ENCODE data around the gene SLC25A12. TPM values are rescaled to one million over a fixed set of nuclear protein-coding genes. Genes with fewer than 3 reads are reported as not detected.

Gene SLC25A12
- total and polyA plus RNA-seq, 7 donors = 12.0 to 77.8 (median 53.5) TPM

- H3K9me3 ChIP-seq = no peaks in the 10 kb centered on the region
- DNase-seq = no peak
- no peak for TF ChIP-seq EP300 (IDR thresholded peaks at IDR 0.05)
- TF ChIP-seq, protein P1, sequence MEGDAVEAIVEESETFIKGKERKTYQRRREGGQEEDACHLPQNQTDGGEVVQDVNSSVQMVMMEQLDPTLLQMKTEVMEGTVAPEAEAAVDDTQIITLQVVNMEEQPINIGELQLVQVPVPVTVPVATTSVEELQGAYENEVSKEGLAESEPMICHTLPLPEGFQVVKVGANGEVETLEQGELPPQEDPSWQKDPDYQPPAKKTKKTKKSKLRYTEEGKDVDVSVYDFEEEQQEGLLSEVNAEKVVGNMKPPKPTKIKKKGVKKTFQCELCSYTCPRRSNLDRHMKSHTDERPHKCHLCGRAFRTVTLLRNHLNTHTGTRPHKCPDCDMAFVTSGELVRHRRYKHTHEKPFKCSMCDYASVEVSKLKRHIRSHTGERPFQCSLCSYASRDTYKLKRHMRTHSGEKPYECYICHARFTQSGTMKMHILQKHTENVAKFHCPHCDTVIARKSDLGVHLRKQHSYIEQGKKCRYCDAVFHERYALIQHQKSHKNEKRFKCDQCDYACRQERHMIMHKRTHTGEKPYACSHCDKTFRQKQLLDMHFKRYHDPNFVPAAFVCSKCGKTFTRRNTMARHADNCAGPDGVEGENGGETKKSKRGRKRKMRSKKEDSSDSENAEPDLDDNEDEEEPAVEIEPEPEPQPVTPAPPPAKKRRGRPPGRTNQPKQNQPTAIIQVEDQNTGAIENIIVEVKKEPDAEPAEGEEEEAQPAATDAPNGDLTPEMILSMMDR (IDR thresholded peaks at IDR 0.05) = no peak
- no peak for TF ChIP-seq POLR2AphosphoS5 (IDR thresholded peaks at IDR 0.05)
- no peak for TF ChIP-seq POLR2A (IDR thresholded peaks at IDR 0.05)
- no peaks in the 10 kb centered on the region for H3K4me1 ChIP-seq
- H3K4me3 ChIP-seq = no peak overlapping the region
- no peaks in the 10 kb centered on the region for H3K27me3 ChIP-seq
- H3K27ac ChIP-seq = no peak overlapping the region
- 94 to 95% methylated on average over 3 of the region's 3 CpGs for WGBS, 2 donors
- intact Hi-C loops (cut with DNase I) = no loop called here
- peaks cover 0 to 41% (median 1%) of the 10 kb centered on the region in 4 donors for H3K36me3 ChIP-seq
Measured at GRCh38 chr2:171804456-171804855, 89.6 kb downstream of the SLC25A12 start.

- Histone ChIP-seq H3K27me3 (no peaks in the 10 kb centered on the region), H3K27ac (no peak overlapping the region), H3K4me3 (no peak overlapping the region), H3K36me3 (peaks cover 0 to 44% (median 0%) of the 10 kb centered on the region in 4 donors), H3K9me3 (no peaks in the 10 kb centered on the region), H3K4me1 (no peaks in the 10 kb centered on the region)
- no peak for DNase-seq
- no peak for TF ChIP-seq POLR2A (IDR thresholded peaks at IDR 0.05)
- no peak for TF ChIP-seq EP300 (IDR thresholded peaks at IDR 0.05)
- TF ChIP-seq, protein P1 (IDR thresholded peaks at IDR 0.05) = no peak
- no peak for TF ChIP-seq POLR2AphosphoS5 (IDR thresholded peaks at IDR 0.05)
- intact Hi-C loops (cut with DNase I) = no loop called here
- 73 to 86% methylated on average over 5 of the region's 5 CpGs for WGBS, 2 donors
Measured at GRCh38 chr2:171803757-171804156, 90.3 kb downstream of the SLC25A12 start.

DNA sequence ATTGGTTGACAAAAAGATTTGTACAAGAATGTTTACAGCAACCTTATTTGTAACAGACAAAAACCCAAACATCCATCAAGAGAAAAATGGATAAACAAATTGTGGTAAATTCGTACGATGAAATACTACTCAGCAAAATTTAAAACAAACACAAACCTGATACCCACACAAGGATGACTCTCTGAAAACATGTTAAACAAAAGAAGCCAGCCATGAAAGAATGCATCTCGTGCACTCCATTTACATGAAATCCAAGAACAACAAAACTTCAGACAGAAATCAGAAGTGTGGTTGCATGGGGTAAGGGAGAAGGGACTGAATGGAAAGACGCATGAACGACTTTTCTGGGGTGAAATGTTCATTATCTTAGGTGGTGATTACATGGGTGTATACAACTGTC is 93.4 kb downstream of the SLC25A12 start:
- WGBS, 2 donors = 89 to 92% methylated on average over 5 of the region's 5 CpGs
- Histone ChIP-seq H3K36me3 (peaks cover 0 to 42% (median 0%) of the 10 kb centered on the region in 4 donors), H3K27me3 (no peaks in the 10 kb centered on the region), H3K27ac (no peak overlapping the region), H3K4me1 (no peaks in the 10 kb centered on the region), H3K4me3 (no peak overlapping the region), H3K9me3 (no peaks in the 10 kb centered on the region)
- TF ChIP-seq EP300 (IDR thresholded peaks at IDR 0.05) (no peak), POLR2A (IDR thresholded peaks at IDR 0.05) (no peak), POLR2AphosphoS5 (IDR thresholded peaks at IDR 0.05) (no peak)
- TF ChIP-seq, protein P1 (IDR thresholded peaks at IDR 0.05) = no peak
- intact Hi-C loops (cut with DNase I) = no loop called here
- no peak for DNase-seq

DNA sequence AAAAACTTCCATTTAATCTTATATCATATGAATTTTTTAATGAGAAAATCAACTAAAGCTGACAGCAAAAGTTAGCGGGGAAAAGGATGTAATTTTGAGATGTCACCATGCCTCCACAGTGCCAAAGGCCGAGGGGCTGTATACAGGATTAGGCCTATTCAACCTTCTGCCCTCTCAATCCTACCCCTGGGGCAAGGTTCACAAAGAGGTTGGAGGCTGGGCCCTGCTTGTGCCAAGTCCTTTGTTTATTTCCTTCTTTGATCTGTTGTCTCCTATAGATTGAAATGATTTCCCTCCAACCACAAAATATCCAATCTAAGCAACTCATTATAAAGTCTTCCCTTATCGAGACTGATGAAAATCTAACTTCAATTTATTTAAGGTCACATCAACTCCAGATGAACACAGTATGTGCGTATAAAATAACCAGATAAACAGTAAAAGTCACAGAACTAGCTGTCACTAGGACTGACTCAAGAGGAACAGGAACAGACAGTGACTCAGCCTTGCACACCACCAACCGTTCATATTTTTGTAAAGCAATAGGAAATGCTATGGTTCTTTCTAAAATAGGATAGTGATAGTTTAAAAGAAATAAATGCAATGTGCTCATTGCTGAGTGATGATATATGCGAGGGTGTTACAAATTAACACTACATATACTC is 95.8 kb downstream of the SLC25A12 start:
- H3K4me3 ChIP-seq = no peak overlapping the region
- TF ChIP-seq, protein P1 (IDR thresholded peaks at IDR 0.05) = no peak
- TF ChIP-seq POLR2AphosphoS5 (IDR thresholded peaks at IDR 0.05) (no peak), EP300 (IDR thresholded peaks at IDR 0.05) (no peak), POLR2A (IDR thresholded peaks at IDR 0.05) (no peak)
- no peak for DNase-seq
- H3K36me3 ChIP-seq = peaks cover 0 to 33% (median 2%) of the 10 kb centered on the region in 4 donors
- H3K27me3 ChIP-seq = no peaks in the 10 kb centered on the region
- no peak overlapping the region for H3K27ac ChIP-seq
- no peaks in the 10 kb centered on the region for H3K9me3 ChIP-seq
- H3K4me1 ChIP-seq = no peaks in the 10 kb centered on the region
- intact Hi-C loops (cut with DNase I) = no loop called here
- WGBS, 2 donors = 71 to 73% methylated on average over 6 of the region's 6 CpGs

GRCh38 chr2:171794918-171795317 is 99.1 kb downstream of the SLC25A12 start:
- Histone ChIP-seq H3K4me3 (no peak overlapping the region), H3K36me3 (peaks cover 3 to 62% (median 16%) of the 10 kb centered on the region in 4 donors), H3K27ac (no peak overlapping the region), H3K27me3 (no peaks in the 10 kb centered on the region), H3K4me1 (no peaks in the 10 kb centered on the region), H3K9me3 (no peaks in the 10 kb centered on the region)
- intact Hi-C loops (cut with DNase I) = no loop called here
- WGBS, 2 donors = 69 to 85% methylated on average over 4 of the region's 4 CpGs
- DNase-seq = no peak
- no peak for TF ChIP-seq POLR2A (IDR thresholded peaks at IDR 0.05)
- TF ChIP-seq, protein P1 (IDR thresholded peaks at IDR 0.05) = no peak
- no peak for TF ChIP-seq POLR2AphosphoS5 (IDR thresholded peaks at IDR 0.05)

Measured in sigmoid colon (tissue), 7 donors.